ENCODE data around the gene CLGN. TPM values are rescaled to one million over a fixed set of nuclear protein-coding genes. Genes with fewer than 3 reads are reported as not detected.

CLGN gene
- total RNA-seq: not detected

DNA sequence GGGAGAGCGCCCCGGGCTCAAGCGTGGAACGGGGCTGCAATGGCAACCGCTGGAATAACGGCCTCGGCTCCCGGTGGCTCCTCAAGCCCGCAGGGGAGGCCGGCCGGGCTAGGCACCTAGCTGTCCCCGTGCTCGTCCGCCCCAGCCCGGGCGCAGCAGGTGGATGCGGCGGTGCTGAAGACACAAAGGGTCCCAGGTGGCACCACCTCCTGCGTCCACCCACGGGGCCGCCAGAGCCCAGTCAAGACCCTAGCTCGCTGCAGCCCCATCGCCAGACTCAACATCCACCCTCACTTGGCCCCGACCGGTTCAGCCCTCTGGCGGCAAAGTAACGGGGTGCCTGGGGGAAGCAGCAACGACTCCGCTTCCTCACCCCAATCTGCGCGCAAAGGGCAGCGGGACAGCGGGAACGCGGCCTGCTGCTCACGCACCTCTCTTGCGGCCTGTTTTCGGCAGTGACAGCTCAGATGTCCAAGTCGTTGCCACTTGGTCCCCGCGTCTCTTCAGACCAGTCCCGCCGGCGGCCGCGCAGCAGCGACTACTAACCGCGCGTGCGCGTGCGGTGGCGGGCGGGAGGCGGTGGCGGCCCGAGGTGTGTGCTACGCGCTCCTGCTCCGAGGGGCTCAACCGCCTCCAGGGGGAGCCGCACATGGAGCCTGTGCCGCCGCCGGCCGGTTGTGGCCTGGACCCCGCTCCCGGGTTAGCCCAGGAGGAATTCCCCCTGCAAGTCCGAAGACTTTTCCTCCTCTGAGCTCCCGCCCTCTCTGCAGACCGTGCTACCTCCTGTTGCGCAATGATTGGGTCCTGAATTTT is at the start of gene CLGN:
Gene CLGN (minus strand): TSS at position 543 of the 813 bp plus-strand sequence. CDS start 14,570 bp downstream, outside the sequence.
- Histone ChIP-seq H3K36me3 (no peaks in the 10 kb centered on the region), H3K9me3 (no peaks in the 10 kb centered on the region), H3K4me3 (peak within 1 kb of the TSS; percentile 45 to 56), H3K27ac (no peak within 1 kb of the TSS), H3K4me1 (peaks cover 15% of the 10 kb centered on the region), H3K27me3 (peaks cover 3% of the 10 kb centered on the region)
- TF ChIP-seq POLR2A (IDR thresholded peaks at IDR 0.05): no peak
- TF ChIP-seq CTCF (IDR thresholded peaks at IDR 0.05): no peak
- no peak for TF ChIP-seq POLR2AphosphoS5 (IDR thresholded peaks at IDR 0.05; ENCODE audit: insufficient read depth in 1 of 2, low read depth in 1 of 2)
- DNase-seq (ENCODE audit: extremely low spot score in 2 of 2): no peak
- intact Hi-C loops (cut with DNase I): no loop called here

DNA sequence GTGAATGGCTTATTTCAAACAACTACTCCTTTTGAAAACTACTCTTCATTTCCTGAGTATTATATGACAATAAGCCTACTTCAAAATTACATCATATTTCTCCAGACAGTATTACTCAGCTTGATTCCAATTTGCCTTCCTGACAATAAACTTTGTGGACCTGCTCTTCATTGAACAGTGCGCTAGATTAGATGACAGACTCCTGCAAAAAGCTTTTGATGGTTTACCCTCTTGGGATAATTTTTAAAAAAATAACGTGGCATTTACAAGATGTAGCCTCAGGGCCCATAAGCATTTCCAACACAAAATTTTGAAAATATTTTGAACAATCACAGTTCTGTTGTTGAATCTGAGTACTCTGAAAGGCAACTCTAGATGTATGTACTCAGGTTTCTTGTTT is 44.7 kb upstream of the CLGN start:
- TF ChIP-seq POLR2AphosphoS5 (IDR thresholded peaks at IDR 0.05; ENCODE audit: insufficient read depth in 1 of 2, low read depth in 1 of 2) (no peak), POLR2A (IDR thresholded peaks at IDR 0.05) (no peak), CTCF (IDR thresholded peaks at IDR 0.05) (no peak)
- DNase-seq (ENCODE audit: extremely low spot score in 2 of 2): no peak

DNA sequence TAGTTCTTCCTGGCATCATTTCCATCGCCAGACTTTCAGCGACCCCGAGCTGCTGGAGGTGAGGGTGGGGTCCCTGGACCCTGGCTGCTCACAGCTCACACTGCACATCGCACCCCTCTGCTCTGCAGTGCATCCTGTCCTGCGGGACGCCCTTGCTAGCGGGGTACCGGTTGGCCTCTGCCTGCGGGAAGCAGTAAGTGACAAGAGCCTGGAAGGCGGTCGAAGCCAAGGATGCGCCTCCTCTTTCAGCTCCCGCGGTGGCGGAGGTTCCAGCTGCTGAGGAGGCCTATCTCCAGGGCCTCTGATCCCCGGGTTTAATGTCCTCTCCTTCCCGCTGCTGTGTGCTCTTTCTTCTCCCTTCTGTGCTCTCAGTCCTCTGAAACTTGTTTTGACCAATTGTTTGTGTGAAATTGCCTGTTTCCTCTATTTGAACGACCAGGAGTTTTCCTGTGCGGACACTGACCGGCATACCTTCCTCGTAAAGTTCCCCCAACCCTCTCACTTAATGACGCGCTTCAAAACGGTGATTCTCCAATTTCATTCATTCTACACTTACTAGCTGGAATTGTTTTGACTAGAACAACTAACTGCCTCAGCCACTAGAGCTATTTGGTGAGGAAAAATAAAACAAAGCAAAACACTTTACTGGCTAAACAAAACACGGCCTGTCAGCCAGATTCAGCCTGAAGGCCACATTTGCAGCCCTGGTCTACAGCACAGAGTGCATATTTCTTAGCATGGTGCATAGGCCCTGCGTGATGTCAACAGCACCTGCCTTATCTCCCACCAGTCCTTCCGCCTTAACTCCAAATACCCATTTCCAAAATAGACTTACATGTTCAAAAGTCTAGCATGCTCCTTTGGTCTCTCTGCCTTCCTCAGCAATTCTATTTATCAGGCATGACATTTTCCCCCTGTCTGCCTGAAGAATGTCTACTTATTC is 42.6 kb upstream of the CLGN start:
- no peaks in the 10 kb centered on the region for H3K4me1 ChIP-seq
- no peaks in the 10 kb centered on the region for H3K27me3 ChIP-seq
- no peak for DNase-seq (ENCODE audit: extremely low spot score in 2 of 2)
- intact Hi-C loops (cut with DNase I): no loop called here
- no peak overlapping the region for H3K27ac ChIP-seq
- H3K9me3 ChIP-seq: no peaks in the 10 kb centered on the region
- no peak overlapping the region for H3K4me3 ChIP-seq
- no peaks in the 10 kb centered on the region for H3K36me3 ChIP-seq
- TF ChIP-seq CTCF (IDR thresholded peaks at IDR 0.05) (no peak), POLR2AphosphoS5 (IDR thresholded peaks at IDR 0.05; ENCODE audit: insufficient read depth in 1 of 2, low read depth in 1 of 2) (no peak), POLR2A (IDR thresholded peaks at IDR 0.05) (no peak)

More for the DNA sequence above, 44.7 kb upstream of the CLGN start:
- Histone ChIP-seq H3K27me3 (no peaks in the 10 kb centered on the region), H3K9me3 (no peaks in the 10 kb centered on the region), H3K4me1 (no peaks in the 10 kb centered on the region), H3K36me3 (no peaks in the 10 kb centered on the region), H3K27ac (no peak overlapping the region), H3K4me3 (no peak overlapping the region)
- intact Hi-C loops (cut with DNase I): no loop called here

DNA sequence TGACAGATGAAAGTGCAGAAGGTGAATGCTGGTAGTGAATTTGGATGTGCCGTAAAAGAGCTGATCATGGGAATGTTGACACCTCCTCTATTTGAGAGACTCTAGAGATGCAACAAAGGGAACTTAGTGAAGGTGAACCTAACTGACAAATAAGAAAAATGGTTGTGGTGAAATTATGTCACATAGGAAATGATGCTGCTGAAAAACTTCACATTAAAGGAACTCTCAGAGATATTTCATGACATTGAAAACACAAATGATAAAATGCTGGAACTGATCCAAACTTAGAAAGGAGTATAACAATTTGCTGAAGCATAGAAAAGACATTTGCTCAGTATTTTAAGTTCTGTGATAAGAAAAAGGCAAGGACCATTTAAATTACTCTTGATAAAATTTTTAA is 38.7 kb upstream of the CLGN start:
- no peak for DNase-seq (ENCODE audit: extremely low spot score in 2 of 2)
- Histone ChIP-seq H3K4me3 (no peak overlapping the region), H3K36me3 (no peaks in the 10 kb centered on the region), H3K4me1 (no peaks in the 10 kb centered on the region), H3K9me3 (no peaks in the 10 kb centered on the region), H3K27me3 (no peaks in the 10 kb centered on the region), H3K27ac (no peak overlapping the region)
- TF ChIP-seq POLR2AphosphoS5 (IDR thresholded peaks at IDR 0.05; ENCODE audit: insufficient read depth in 1 of 2, low read depth in 1 of 2) (no peak), POLR2A (IDR thresholded peaks at IDR 0.05) (no peak), CTCF (IDR thresholded peaks at IDR 0.05) (no peak)
- intact Hi-C loops (cut with DNase I): no loop called here

All from vagina (tissue), 2 donors.